ENCODE data around the gene TMED1. TPM values are rescaled to one million over a fixed set of nuclear protein-coding genes. Genes with fewer than 3 reads are reported as not detected.
"Not testable (repeated sequence)": the region's sequence is repeated elsewhere in the genome, so short reads cannot be mapped to it uniquely, and the experiment has no call there.

Gene TMED1
- total RNA-seq, 1 donor from 2014 or later: 27.0 TPM

GRCh38 chr19:10871711-10872545 lies 35.9 kb upstream of the TMED1 start:
- peak; percentile 74 for DNase-seq (ENCODE audit: low spot score)

GRCh38 chr19:10870955-10871603 lies 35.1 kb upstream of the TMED1 start, which contains the start of gene CARM1:
TSS of gene CARM1 (plus strand) at chr19:10871553. CDS start at chr19:10871703, 150 bp downstream.
- Histone ChIP-seq H3K36me3 (no peaks in the 10 kb centered on the region), H3K4me1 (peaks cover 15% of the 10 kb centered on the region), H3K79me2 (ENCODE audit: low read depth) (peaks cover 44% of the 10 kb centered on the region), H3F3A (ENCODE audit: low read depth) (peaks cover 23% of the 10 kb centered on the region), H4K20me1 (ENCODE audit: low read depth) (peaks cover 32% of the 10 kb centered on the region), H3K27me3 (no peaks in the 10 kb centered on the region), H3K4me2 (peak within 1 kb of the TSS; percentile 88), H3K9me3 (ENCODE audit: low read depth) (no peaks in the 10 kb centered on the region), H2AFZ (replicated peaks) (peak within 1 kb of the TSS; percentile 70), H3K9ac (peak within 1 kb of the TSS; percentile 59), H3K27ac (peak within 1 kb of the TSS; percentile 89), H3K4me3 (peak within 1 kb of the TSS; percentile 90)
- peaks cover 20% of the 10 kb centered on the region for H3K4me1 Mint-ChIP-seq
- peak; percentile 98 for DNase-seq (ENCODE audit: low spot score)
- no peaks in the 10 kb centered on the region for H3K9me3 Mint-ChIP-seq
- no peaks in the 10 kb centered on the region for H3K36me3 Mint-ChIP-seq
- H3K27ac Mint-ChIP-seq: peak within 1 kb of the TSS; percentile 99
- H3K27me3 Mint-ChIP-seq (ENCODE audit: insufficient read depth, low read depth): peaks cover 9% of the 10 kb centered on the region
- H3K4me3 Mint-ChIP-seq: peak within 1 kb of the TSS; percentile 87
- TF ChIP-seq CTCF (IDR thresholded peaks at IDR 0.05) (peak; percentile 61), EZH2 (IDR thresholded peaks at IDR 0.05) (no peak)

More at GRCh38 chr19:10871711-10872545, 35.9 kb upstream of the TMED1 start:
- Histone ChIP-seq H3K9me3 (ENCODE audit: low read depth) (no peaks in the 10 kb centered on the region), H4K20me1 (ENCODE audit: low read depth) (peaks cover 40% of the 10 kb centered on the region), H3F3A (ENCODE audit: low read depth) (peaks cover 23% of the 10 kb centered on the region), H3K36me3 (no peaks in the 10 kb centered on the region), H2AFZ (replicated peaks) (peak overlapping the region; percentile 70), H3K4me2 (peak overlapping the region; percentile 88), H3K27me3 (no peaks in the 10 kb centered on the region), H3K4me3 (peak overlapping the region; percentile 90), H3K4me1 (peaks cover 15% of the 10 kb centered on the region), H3K9ac (peak overlapping the region; percentile 59), H3K27ac (no peak overlapping the region), H3K79me2 (ENCODE audit: low read depth) (peaks cover 53% of the 10 kb centered on the region)
- no peak for TF ChIP-seq EZH2phosphoT487 (IDR thresholded peaks at IDR 0.05)
- peak; percentile 14 for TF ChIP-seq CTCF (IDR thresholded peaks at IDR 0.05)
- Mint-ChIP-seq H3K27ac (peak overlapping the region; percentile 63), H3K27me3 (ENCODE audit: insufficient read depth, low read depth) (peaks cover 9% of the 10 kb centered on the region), H3K4me3 (peak overlapping the region; percentile 87), H3K36me3 (no peaks in the 10 kb centered on the region), H3K9me3 (no peaks in the 10 kb centered on the region), H3K4me1 (peaks cover 22% of the 10 kb centered on the region)

GRCh38 chr19:10870501-10870954 lies 34.5 kb upstream of the TMED1 start:
- DNase-seq (ENCODE audit: low spot score): no peak
- no peaks in the 10 kb centered on the region for H3K27me3 ChIP-seq
- peak overlapping the region; percentile 99 for H3K27ac Mint-ChIP-seq
- H3K4me1 ChIP-seq: peaks cover 15% of the 10 kb centered on the region
- peaks cover 39% of the 10 kb centered on the region for H3K79me2 ChIP-seq (ENCODE audit: low read depth)
- H3K4me3 ChIP-seq: peak overlapping the region; percentile 47
- H3K27me3 Mint-ChIP-seq (ENCODE audit: insufficient read depth, low read depth): peaks cover 7% of the 10 kb centered on the region
- TF ChIP-seq EZH2 (IDR thresholded peaks at IDR 0.05) (no peak), CTCF (IDR thresholded peaks at IDR 0.05) (no peak), EZH2phosphoT487 (IDR thresholded peaks at IDR 0.05) (no peak)
- H3K36me3 ChIP-seq: no peaks in the 10 kb centered on the region
- peaks cover 23% of the 10 kb centered on the region for H3F3A ChIP-seq (ENCODE audit: low read depth)
- no peak overlapping the region for H3K9ac ChIP-seq
- peak overlapping the region; percentile 75 for H3K4me3 Mint-ChIP-seq
- H2AFZ ChIP-seq (replicated peaks): no peak overlapping the region
- H4K20me1 ChIP-seq (ENCODE audit: low read depth): peaks cover 26% of the 10 kb centered on the region
- no peaks in the 10 kb centered on the region for H3K9me3 ChIP-seq (ENCODE audit: low read depth)
- H3K4me1 Mint-ChIP-seq: peaks cover 20% of the 10 kb centered on the region
- H3K27ac ChIP-seq: peak overlapping the region; percentile 89
- peak overlapping the region; percentile 74 for H3K4me2 ChIP-seq
- H3K36me3 Mint-ChIP-seq: no peaks in the 10 kb centered on the region
- no peaks in the 10 kb centered on the region for H3K9me3 Mint-ChIP-seq

- Mint-ChIP-seq H3K4me1 (peaks cover 20% of the 10 kb centered on the region), H3K4me3 (peak overlapping the region; percentile 69), H3K27ac (peak overlapping the region; percentile 90)
- H3F3A ChIP-seq (ENCODE audit: low read depth): peaks cover 23% of the 10 kb centered on the region
- not testable (repeated sequence) for H3K36me3 Mint-ChIP-seq; DNase-seq (ENCODE audit: low spot score); H3K27me3 ChIP-seq; H3K9me3 ChIP-seq (ENCODE audit: low read depth); H2AFZ ChIP-seq (replicated peaks); H3K27me3 Mint-ChIP-seq (ENCODE audit: insufficient read depth, low read depth); H3K9me3 Mint-ChIP-seq; H3K36me3 ChIP-seq; H3K9ac ChIP-seq
- peaks cover 22% of the 10 kb centered on the region for H4K20me1 ChIP-seq (ENCODE audit: low read depth)
- H3K4me2 ChIP-seq: peak overlapping the region; percentile 74
- peak overlapping the region; percentile 89 for H3K27ac ChIP-seq
- peak overlapping the region; percentile 47 for H3K4me3 ChIP-seq
- peaks cover 15% of the 10 kb centered on the region for H3K4me1 ChIP-seq
- H3K79me2 ChIP-seq (ENCODE audit: low read depth): peaks cover 32% of the 10 kb centered on the region
These were observed 33.9 kb upstream of the TMED1 start for GRCh38 chr19:10869872-10870311.
